SK-N-SH (cell line): ENCODE measurements around the gene ARMC9.

Experiments used
- EP300 ChIP-seq, 2 experiments: IDR thresholded peaks; 2 replicates each; pipeline versions ENCODE4 v1.4.0 to v1.6.1; 2012; ENCODE audit warnings: borderline replicate concordance in 1 of 2, low read depth in 1 of 2, low read length in 1 of 2
- TF ChIP-seq, protein P1 (sequence below): fragments of 200-600 bp; sonication (generic); IDR thresholded peaks from 2 replicates; pipeline ENCODE4 v1.6.1; 2017; ENCODE audit warnings: antibody characterized with exemption, mild to moderate bottlenecking, moderate library complexity

GRCh38 chr2:231315896-231316295 is 117.5 kb downstream of the ARMC9 start:
- TF ChIP-seq EP300 (IDR thresholded peaks at IDR 0.05; ENCODE audit: borderline replicate concordance in 1 of 2, low read depth in 1 of 2, low read length in 1 of 2), result no peak
- TF ChIP-seq, protein P1, sequence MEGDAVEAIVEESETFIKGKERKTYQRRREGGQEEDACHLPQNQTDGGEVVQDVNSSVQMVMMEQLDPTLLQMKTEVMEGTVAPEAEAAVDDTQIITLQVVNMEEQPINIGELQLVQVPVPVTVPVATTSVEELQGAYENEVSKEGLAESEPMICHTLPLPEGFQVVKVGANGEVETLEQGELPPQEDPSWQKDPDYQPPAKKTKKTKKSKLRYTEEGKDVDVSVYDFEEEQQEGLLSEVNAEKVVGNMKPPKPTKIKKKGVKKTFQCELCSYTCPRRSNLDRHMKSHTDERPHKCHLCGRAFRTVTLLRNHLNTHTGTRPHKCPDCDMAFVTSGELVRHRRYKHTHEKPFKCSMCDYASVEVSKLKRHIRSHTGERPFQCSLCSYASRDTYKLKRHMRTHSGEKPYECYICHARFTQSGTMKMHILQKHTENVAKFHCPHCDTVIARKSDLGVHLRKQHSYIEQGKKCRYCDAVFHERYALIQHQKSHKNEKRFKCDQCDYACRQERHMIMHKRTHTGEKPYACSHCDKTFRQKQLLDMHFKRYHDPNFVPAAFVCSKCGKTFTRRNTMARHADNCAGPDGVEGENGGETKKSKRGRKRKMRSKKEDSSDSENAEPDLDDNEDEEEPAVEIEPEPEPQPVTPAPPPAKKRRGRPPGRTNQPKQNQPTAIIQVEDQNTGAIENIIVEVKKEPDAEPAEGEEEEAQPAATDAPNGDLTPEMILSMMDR, result no peak
